SK-N-SH (cell line): ENCODE data around the gene CHFR. TPM values are rescaled to one million over a fixed set of nuclear protein-coding genes. Genes with fewer than 3 reads are reported as not detected.
A peak's percentile ranks its signal among the peaks of the same experiment; 100 is the strongest.

Experiments
- CTCF ChIA-PET: fragments of 300-600, 350-600 bp; formaldehyde crosslinking; extraction: SDS; loops from one replicate; lab custom pipeline; 2021; lab: Yijun Ruan, JAX
- POLR2A ChIA-PET: fragments of 350-600 bp; sonication (Branson Sonifier 250); formaldehyde crosslinking; extraction: SDS; loops from one replicate; lab custom pipeline; 2020; ENCODE audit warnings: antibody characterized with exemption, inconsistent platforms; lab: Yijun Ruan, JAX
- DNase-seq: peaks from one replicate; pipeline ENCODE4 v3.0.0; 2012
- H2AFZ ChIP-seq: fragments of 200-600 bp; sonication (generic); 2 replicates; pipeline ENCODE4 v1.8.1; 2016; ENCODE audit warnings: antibody characterized with exemption, mild to moderate bottlenecking, low read depth
- H3F3A ChIP-seq: fragments of 200-600 bp; sonication (generic); replicated peaks from 2 replicates; pipeline ENCODE3; 2016; ENCODE audit warnings: antibody characterized with exemption, mild to moderate bottlenecking; ENCODE audit not compliant: insufficient read depth
- H3K27ac ChIP-seq, 2 experiments: fragments of 200-500 bp in 1 of 2; fragments of 200-600 bp in 1 of 2; sonication (Bioruptor generic) in 1 of 2; sonication (generic), shearing (Covaris generic) in 1 of 2; 2 replicates each; pipeline versions ENCODE4 v1.5.1 to v1.6.1; 2014 to 2016; ENCODE audit warnings: low read depth in 2 of 2, inconsistent platforms in 1 of 2, low read length in 1 of 2, mild to moderate bottlenecking in 1 of 2, mixed read lengths in 1 of 2
- H3K27me3 ChIP-seq: fragments of 200-600 bp; sonication (generic), shearing (Covaris generic); 2 replicates; pipeline ENCODE4 v1.6.1; 2016; ENCODE audit warnings: mixed run types; ENCODE audit not compliant: insufficient read depth
- H3K36me3 ChIP-seq, 2 experiments: fragments of 200-500 bp in 1 of 2; fragments of 200-600 bp in 1 of 2; sonication (Bioruptor generic) in 1 of 2; sonication (generic) in 1 of 2; replicated peaks in 1 of 2; 2 replicates each; pipeline versions ENCODE3 to v1.5.1; 2014 to 2016; ENCODE audit warnings: low read length in 1 of 2, mild to moderate bottlenecking in 1 of 2; ENCODE audit not compliant: insufficient read depth in 2 of 2, control insufficient read depth in 1 of 2
- H3K4me1 ChIP-seq, 2 experiments: fragments of 200-500 bp in 1 of 2; fragments of 200-600 bp in 1 of 2; sonication (Bioruptor generic) in 1 of 2; sonication (generic), shearing (Covaris generic) in 1 of 2; 2 replicates each; pipeline versions ENCODE4 v1.5.1 to v1.6.1; 2014 to 2016; ENCODE audit warnings: low read depth in 1 of 2, low read length in 1 of 2, mixed run types in 1 of 2; ENCODE audit not compliant: insufficient read depth in 2 of 2, control insufficient read depth in 1 of 2
- H3K4me2 ChIP-seq: fragments of 200-600 bp; sonication (generic), shearing (Covaris generic); 2 replicates; pipeline ENCODE4 v1.6.1; 2017; ENCODE audit warnings: mixed run types
- H3K4me3 ChIP-seq, 2 experiments: fragments of 200-500 bp in 1 of 2; fragments of 200-600 bp in 1 of 2; sonication (Bioruptor generic) in 1 of 2; sonication (generic), shearing (Covaris generic) in 1 of 2; 2 replicates each; pipeline versions ENCODE4 v1.5.1 to v1.8.1; 2014 to 2016; ENCODE audit warnings: low read depth in 2 of 2, inconsistent platforms in 1 of 2, low read length in 1 of 2, mild to moderate bottlenecking in 1 of 2, mixed read lengths in 1 of 2, moderate library complexity in 1 of 2
- H3K79me2 ChIP-seq: fragments of 200-600 bp; sonication (generic); 2 replicates; pipeline ENCODE4 v1.8.1; 2017; ENCODE audit warnings: mild to moderate bottlenecking; ENCODE audit not compliant: insufficient read depth
- H3K9ac ChIP-seq: fragments of 200-600 bp; sonication (generic); 2 replicates; pipeline ENCODE4 v1.6.1; 2017; ENCODE audit warnings: mixed run types
- H3K9me2 ChIP-seq: fragments of 200-600 bp; sonication (generic); 2 replicates; pipeline ENCODE4 v1.6.1; 2017; ENCODE audit warnings: mixed run types
- H3K9me3 ChIP-seq: fragments of 200-600 bp; sonication (generic); 2 replicates; pipeline ENCODE4 v1.6.1; 2017; ENCODE audit warnings: mixed run types, mild to moderate bottlenecking, moderate library complexity
- H4K20me1 ChIP-seq: fragments of 200-600 bp; sonication (generic); 2 replicates; pipeline ENCODE4 v1.6.1; 2017; ENCODE audit warnings: mild to moderate bottlenecking, mixed run types; ENCODE audit not compliant: insufficient read depth
- CHD2 ChIP-seq: fragments of 150-350 bp; IDR thresholded peaks from 2 replicates; pipeline ENCODE4 v1.6.1; 2018; ENCODE audit warnings: low read length; ENCODE audit not compliant: partially characterized antibody
- CTCF ChIP-seq: fragments of 200-600 bp; sonication (generic); IDR thresholded peaks from 2 replicates; pipeline ENCODE4 v1.6.1; 2017; ENCODE audit warnings: antibody characterized with exemption, mild to moderate bottlenecking, moderate library complexity
- EP300 ChIP-seq, 2 experiments: IDR thresholded peaks; 2 replicates each; pipeline versions ENCODE4 v1.4.0 to v1.6.1; 2012; ENCODE audit warnings: borderline replicate concordance in 1 of 2, low read depth in 1 of 2, low read length in 1 of 2
- FOSL2 ChIP-seq: IDR thresholded peaks from 2 replicates; pipeline ENCODE4 v1.4.0; 2012; ENCODE audit warnings: low read depth, mild to moderate bottlenecking, moderate library complexity, borderline replicate concordance
- FOXJ3 ChIP-seq: sonication (generic); formaldehyde crosslinking; IDR thresholded peaks from 2 replicates; pipeline ENCODE4 v1.5.1; 2020; ENCODE audit warnings: mild to moderate bottlenecking, missing genetic modification reagents
- FOXM1 ChIP-seq: IDR thresholded peaks from 2 replicates; pipeline ENCODE4 v1.4.0; 2012; ENCODE audit warnings: low read depth, mild to moderate bottlenecking
- JUND ChIP-seq: IDR thresholded peaks from 2 replicates; pipeline ENCODE4 v1.4.0; 2012
- NRF1 ChIP-seq: IDR thresholded peaks from 2 replicates; pipeline ENCODE4 v1.6.1; 2012; ENCODE audit warnings: low read depth, mild to moderate bottlenecking, low read length
- PBX3 ChIP-seq: IDR thresholded peaks from 2 replicates; pipeline ENCODE4; 2012
- POLR2AphosphoS5 ChIP-seq: IDR thresholded peaks from 2 replicates; pipeline ENCODE4 v1.6.1; 2012; ENCODE audit warnings: low read depth, low read length
- RXRA ChIP-seq: IDR thresholded peaks from 2 replicates; pipeline ENCODE4 v1.4.0; 2012; ENCODE audit warnings: low read depth, mild to moderate bottlenecking, borderline replicate concordance
- SMC3 ChIP-seq: IDR thresholded peaks from 2 replicates; pipeline ENCODE4 v1.6.1; 2012; ENCODE audit warnings: low read depth, low read length, improper control_type of control experiment
- TAF1 ChIP-seq: IDR thresholded peaks from 2 replicates; pipeline ENCODE4 v1.6.1; 2012; ENCODE audit warnings: low read depth, mild to moderate bottlenecking, low read length, moderate library complexity, borderline replicate concordance
- TEAD4 ChIP-seq: IDR thresholded peaks from 2 replicates; pipeline ENCODE4 v1.4.0; 2012; ENCODE audit warnings: mild to moderate bottlenecking, borderline replicate concordance; ENCODE audit not compliant: insufficient read depth
- USF2 ChIP-seq: fragments of 150-350 bp; IDR thresholded peaks from 2 replicates; pipeline ENCODE4 v1.6.1; 2017; ENCODE audit warnings: antibody characterized with exemption, low read length, low read depth, borderline replicate concordance
- WGBS: methylation state at CpG from one replicate; pipeline ENCODE4 v1.1.6; 2017; ENCODE audit warnings: low lambda C conversion rate; 5-methylcytosine and 5-hydroxymethylcytosine counted together
- polyA plus RNA-seq, 3 experiments: library from polyadenylated mRNA; depleted of rRNA; stranded (reverse); fragments of >200 nt; gene quantifications; 2 replicates each; pipeline ENCODE4 v1.2.3, GENCODE V29; 2012

CHFR gene
- polyA plus RNA-seq, 1 of the 3 experiments (the other 2 are of a cell fraction) = 31.6 TPM

GRCh38 chr12:132838410-132839080 is 48.9 kb downstream of the CHFR start:
- no peak overlapping the region for H3K9ac ChIP-seq
- H3K9me2 ChIP-seq = no peaks in the 10 kb centered on the region
- POLR2A ChIA-PET = no interaction called here
- WGBS = 90% methylated on average over 8 of the region's 17 CpGs
- no peaks in the 10 kb centered on the region for H3K79me2 ChIP-seq
- TF ChIP-seq FOXJ3 (no peak), CHD2 (no peak), TEAD4 (no peak), SMC3 (no peak), RXRA (no peak), USF2 (no peak), FOSL2 (no peak), JUND (no peak), NRF1 (no peak), FOXM1 (no peak)
- TF ChIP-seq, all 33 proteins: peak for 0
- Histone ChIP-seq H3K27me3 (no peaks in the 10 kb centered on the region), H2AFZ (no peak overlapping the region), H3K4me3 (no peak overlapping the region), H3K9me3 (no peaks in the 10 kb centered on the region), H3K4me2 (no peak overlapping the region), H3F3A (no peaks in the 10 kb centered on the region), H3K36me3 (peaks cover 23 to 37% of the 10 kb centered on the region in 2 experiments), H4K20me1 (no peaks in the 10 kb centered on the region), H3K4me1 (no peaks in the 10 kb centered on the region), H3K27ac (no peak overlapping the region)
- DNase-seq = peak; percentile 28
- CTCF ChIA-PET = no interaction called here

- Histone ChIP-seq H2AFZ (no peak overlapping the region), H3K4me3 (no peak overlapping the region), H3K4me1 (no peaks in the 10 kb centered on the region), H3K27me3 (no peaks in the 10 kb centered on the region), H3K9ac (no peak overlapping the region), H3K4me2 (no peak overlapping the region), H3F3A (no peaks in the 10 kb centered on the region), H3K9me2 (no peaks in the 10 kb centered on the region), H3K27ac (no peak overlapping the region), H3K79me2 (no peaks in the 10 kb centered on the region), H3K9me3 (no peaks in the 10 kb centered on the region), H3K36me3 (peaks cover 23 to 39% of the 10 kb centered on the region in 2 experiments), H4K20me1 (no peaks in the 10 kb centered on the region)
- CTCF ChIA-PET = no interaction called here
- 88% methylated on average over 23 of the region's 27 CpGs for WGBS
- peak; percentile 32 for DNase-seq
- POLR2A ChIA-PET = no interaction called here
- TF ChIP-seq RXRA (no peak), POLR2AphosphoS5 (no peak), TAF1 (no peak), CTCF (no peak), EP300 (IDR thresholded peaks at IDR 0.05; ENCODE audit: borderline replicate concordance in 1 of 2, low read depth in 1 of 2, low read length in 1 of 2) (no peak), PBX3 (no peak)
Observed at GRCh38 chr12:132837693-132838409, 49.6 kb downstream of the CHFR start.
